ENCODE data around the gene CASK.

DNA sequence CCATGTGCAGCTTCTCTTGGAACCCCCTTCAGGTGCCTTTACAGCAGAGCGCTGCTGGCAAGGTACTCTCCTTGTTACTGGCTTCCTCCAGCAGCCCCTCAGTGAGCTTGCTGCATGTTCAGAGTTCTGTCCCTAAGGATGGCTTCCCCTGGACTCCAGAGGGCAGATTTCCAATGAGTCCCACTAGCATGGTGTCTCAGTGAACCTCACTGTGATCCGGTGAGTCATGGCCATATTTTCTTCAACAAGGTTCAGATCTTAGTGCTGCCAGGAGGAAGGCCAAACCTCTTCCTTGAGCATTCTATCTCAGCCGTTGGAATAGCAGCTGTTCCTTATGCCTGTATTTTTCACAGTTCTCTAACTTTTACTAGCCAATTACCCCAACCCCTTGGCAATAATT is 98.8 kb downstream of the CASK start:
- TF ChIP-seq, protein P1, sequence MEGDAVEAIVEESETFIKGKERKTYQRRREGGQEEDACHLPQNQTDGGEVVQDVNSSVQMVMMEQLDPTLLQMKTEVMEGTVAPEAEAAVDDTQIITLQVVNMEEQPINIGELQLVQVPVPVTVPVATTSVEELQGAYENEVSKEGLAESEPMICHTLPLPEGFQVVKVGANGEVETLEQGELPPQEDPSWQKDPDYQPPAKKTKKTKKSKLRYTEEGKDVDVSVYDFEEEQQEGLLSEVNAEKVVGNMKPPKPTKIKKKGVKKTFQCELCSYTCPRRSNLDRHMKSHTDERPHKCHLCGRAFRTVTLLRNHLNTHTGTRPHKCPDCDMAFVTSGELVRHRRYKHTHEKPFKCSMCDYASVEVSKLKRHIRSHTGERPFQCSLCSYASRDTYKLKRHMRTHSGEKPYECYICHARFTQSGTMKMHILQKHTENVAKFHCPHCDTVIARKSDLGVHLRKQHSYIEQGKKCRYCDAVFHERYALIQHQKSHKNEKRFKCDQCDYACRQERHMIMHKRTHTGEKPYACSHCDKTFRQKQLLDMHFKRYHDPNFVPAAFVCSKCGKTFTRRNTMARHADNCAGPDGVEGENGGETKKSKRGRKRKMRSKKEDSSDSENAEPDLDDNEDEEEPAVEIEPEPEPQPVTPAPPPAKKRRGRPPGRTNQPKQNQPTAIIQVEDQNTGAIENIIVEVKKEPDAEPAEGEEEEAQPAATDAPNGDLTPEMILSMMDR (IDR thresholded peaks at IDR 0.05): no peak
- TF ChIP-seq POLR2A (IDR thresholded peaks at IDR 0.05): no peak
- TF ChIP-seq EP300 (IDR thresholded peaks at IDR 0.05): no peak
- no peak for TF ChIP-seq POLR2AphosphoS5 (IDR thresholded peaks at IDR 0.05)

Measured in upper lobe of left lung (tissue), 4 donors.